ENCODE measurements around the gene MEGF6.

The MEGF6 gene

GRCh38 chr1:3541936-3542335 is 69.4 kb downstream of the MEGF6 start:
- Histone ChIP-seq H2AFZ (ENCODE audit: low read depth, low read length) (no peak overlapping the region), H2BK120ac (ENCODE audit: low read depth, low read length) (no peak overlapping the region), H3K36me3 (ENCODE audit: control insufficient read depth in 1 of 2, insufficient read depth in 2 of 2, low read depth in 1 of 2, low read length in 2 of 2) (peaks cover 0 to 6% of the 10 kb centered on the region in 2 experiments), H4K8ac (ENCODE audit: low read length) (no peak overlapping the region), H3K14ac (ENCODE audit: low read length in 2 of 2) (no peak overlapping the region), H3K9me3 (ENCODE audit: control insufficient read depth, low read length) (no peaks in the 10 kb centered on the region), H4K91ac (ENCODE audit: low read length) (no peak overlapping the region), H3K4ac (ENCODE audit: low read depth in 1 of 2, low read length in 2 of 2) (no peak overlapping the region), H3K9ac (ENCODE audit: low read length) (no peak overlapping the region), H3K4me1 (ENCODE audit: control insufficient read depth, insufficient read depth, low read depth, low read length) (peaks cover 38% of the 10 kb centered on the region), H3K27ac (ENCODE audit: low read length, poor library complexity, severe bottlenecking) (no peak overlapping the region), H2BK5ac (ENCODE audit: low read depth, low read length, poor library complexity, severe bottlenecking) (no peak overlapping the region), H3K4me3 (ENCODE audit: insufficient read depth in 1 of 2, low read depth in 1 of 2, low read length in 2 of 2) (no peak overlapping the region), H2BK12ac (ENCODE audit: low read length in 2 of 2) (no peak overlapping the region), H3K23ac (ENCODE audit: low read length in 2 of 2) (no peak overlapping the region), H3K4me2 (ENCODE audit: low read length, poor library complexity, severe bottlenecking) (no peak overlapping the region), H2AK5ac (ENCODE audit: low read length, severe bottlenecking) (no peak overlapping the region), H2BK15ac (ENCODE audit: low read depth, poor library complexity, severe bottlenecking) (no peak overlapping the region), H3K79me1 (replicated peaks; ENCODE audit: low read length, poor library complexity, severe bottlenecking) (no peaks in the 10 kb centered on the region), H3K27me3 (ENCODE audit: control insufficient read depth in 1 of 2, insufficient read depth in 1 of 2, low read length in 2 of 2) (peaks cover 0 to 65% of the 10 kb centered on the region in 2 experiments), H3K18ac (ENCODE audit: low read depth in 1 of 2, low read length in 2 of 2) (no peak overlapping the region)
- WGBS = 52% methylated on average over 18 of the region's 18 CpGs
- DNase-seq = no peak

- no peak overlapping the region for H3K14ac ChIP-seq (ENCODE audit: low read length in 2 of 2)
- H3K36me3 ChIP-seq (ENCODE audit: control insufficient read depth in 1 of 2, insufficient read depth in 2 of 2, low read depth in 1 of 2, low read length in 2 of 2) = peaks cover 0 to 6% of the 10 kb centered on the region in 2 experiments
- no peak overlapping the region for H2AFZ ChIP-seq (ENCODE audit: low read depth, low read length)
- H3K4me1 ChIP-seq (ENCODE audit: control insufficient read depth, insufficient read depth, low read depth, low read length) = peaks cover 37% of the 10 kb centered on the region
- H3K27me3 ChIP-seq (ENCODE audit: control insufficient read depth in 1 of 2, insufficient read depth in 1 of 2, low read length in 2 of 2) = peaks cover 0 to 69% of the 10 kb centered on the region in 2 experiments
- H3K27ac ChIP-seq (ENCODE audit: low read length, poor library complexity, severe bottlenecking) = no peak overlapping the region
- H2BK12ac ChIP-seq (ENCODE audit: low read length in 2 of 2) = no peak overlapping the region
- no peak overlapping the region for H3K4me2 ChIP-seq (ENCODE audit: low read length, poor library complexity, severe bottlenecking)
- no peak for DNase-seq
- H3K4ac ChIP-seq (ENCODE audit: low read depth in 1 of 2, low read length in 2 of 2) = no peak overlapping the region
- no peak overlapping the region for H2BK5ac ChIP-seq (ENCODE audit: low read depth, low read length, poor library complexity, severe bottlenecking)
- H3K4me3 ChIP-seq (ENCODE audit: insufficient read depth in 1 of 2, low read depth in 1 of 2, low read length in 2 of 2) = no peak overlapping the region
- H3K79me1 ChIP-seq (replicated peaks; ENCODE audit: low read length, poor library complexity, severe bottlenecking) = no peaks in the 10 kb centered on the region
- 92% methylated on average over 12 of the region's 16 CpGs for WGBS
- no peak overlapping the region for H2AK5ac ChIP-seq (ENCODE audit: low read length, severe bottlenecking)
- H4K91ac ChIP-seq (ENCODE audit: low read length) = no peak overlapping the region
- H2BK120ac ChIP-seq (ENCODE audit: low read depth, low read length) = no peak overlapping the region
- H3K18ac ChIP-seq (ENCODE audit: low read depth in 1 of 2, low read length in 2 of 2) = no peak overlapping the region
- H3K9me3 ChIP-seq (ENCODE audit: control insufficient read depth, low read length) = no peaks in the 10 kb centered on the region
- H2BK15ac ChIP-seq (ENCODE audit: low read depth, poor library complexity, severe bottlenecking) = no peak overlapping the region
- no peak overlapping the region for H4K8ac ChIP-seq (ENCODE audit: low read length)
- H3K9ac ChIP-seq (ENCODE audit: low read length) = no peak overlapping the region
- H3K23ac ChIP-seq (ENCODE audit: low read length in 2 of 2) = no peak overlapping the region
These were observed 69.8 kb downstream of the MEGF6 start for GRCh38 chr1:3541465-3541864.

- Histone ChIP-seq H2BK5ac (ENCODE audit: low read depth, low read length, poor library complexity, severe bottlenecking) (no peak overlapping the region), H3K27ac (ENCODE audit: low read length, poor library complexity, severe bottlenecking) (no peak overlapping the region), H4K91ac (ENCODE audit: low read length) (no peak overlapping the region), H3K4me3 (ENCODE audit: insufficient read depth in 1 of 2, low read depth in 1 of 2, low read length in 2 of 2) (no peak overlapping the region), H2AFZ (ENCODE audit: low read depth, low read length) (no peak overlapping the region), H3K4me1 (ENCODE audit: control insufficient read depth, insufficient read depth, low read depth, low read length) (peaks cover 32% of the 10 kb centered on the region), H3K14ac (ENCODE audit: low read length in 2 of 2) (no peak overlapping the region), H2BK120ac (ENCODE audit: low read depth, low read length) (no peak overlapping the region), H2BK12ac (ENCODE audit: low read length in 2 of 2) (no peak overlapping the region), H3K23ac (ENCODE audit: low read length in 2 of 2) (no peak overlapping the region), H3K27me3 (ENCODE audit: control insufficient read depth in 1 of 2, insufficient read depth in 1 of 2, low read length in 2 of 2) (peaks cover 0 to 68% of the 10 kb centered on the region in 2 experiments), H4K8ac (ENCODE audit: low read length) (no peak overlapping the region), H2BK15ac (ENCODE audit: low read depth, poor library complexity, severe bottlenecking) (no peak overlapping the region), H3K79me1 (replicated peaks; ENCODE audit: low read length, poor library complexity, severe bottlenecking) (no peaks in the 10 kb centered on the region), H3K9ac (ENCODE audit: low read length) (no peak overlapping the region), H2AK5ac (ENCODE audit: low read length, severe bottlenecking) (no peak overlapping the region), H3K18ac (ENCODE audit: low read depth in 1 of 2, low read length in 2 of 2) (no peak overlapping the region), H3K36me3 (ENCODE audit: control insufficient read depth in 1 of 2, insufficient read depth in 2 of 2, low read depth in 1 of 2, low read length in 2 of 2) (peaks cover 0 to 6% of the 10 kb centered on the region in 2 experiments), H3K9me3 (ENCODE audit: control insufficient read depth, low read length) (no peaks in the 10 kb centered on the region), H3K4me2 (ENCODE audit: low read length, poor library complexity, severe bottlenecking) (no peak overlapping the region), H3K4ac (ENCODE audit: low read depth in 1 of 2, low read length in 2 of 2) (no peak overlapping the region)
- no peak for DNase-seq
- WGBS = 89% methylated on average over 13 of the region's 13 CpGs
These were observed 70.4 kb downstream of the MEGF6 start for GRCh38 chr1:3540876-3541275.

GRCh38 chr1:3539707-3540425 is 71.4 kb downstream of the MEGF6 start:
- no peak overlapping the region for H3K14ac ChIP-seq (ENCODE audit: low read length in 2 of 2)

More at GRCh38 chr1:3539707-3540425, 71.4 kb downstream of the MEGF6 start:
- no peak overlapping the region for H3K4me3 ChIP-seq (ENCODE audit: insufficient read depth in 1 of 2, low read depth in 1 of 2, low read length in 2 of 2)
- H3K4me1 ChIP-seq (ENCODE audit: control insufficient read depth, insufficient read depth, low read depth, low read length) = peaks cover 27% of the 10 kb centered on the region
- H2BK120ac ChIP-seq (ENCODE audit: low read depth, low read length) = no peak overlapping the region
- no peak overlapping the region for H3K23ac ChIP-seq (ENCODE audit: low read length in 2 of 2)
- peaks cover 0 to 68% of the 10 kb centered on the region in 2 experiments for H3K27me3 ChIP-seq (ENCODE audit: control insufficient read depth in 1 of 2, insufficient read depth in 1 of 2, low read length in 2 of 2)
- no peaks in the 10 kb centered on the region for H3K9me3 ChIP-seq (ENCODE audit: control insufficient read depth, low read length)
- H2BK15ac ChIP-seq (ENCODE audit: low read depth, poor library complexity, severe bottlenecking) = peak overlapping the region; percentile 57
- H3K18ac ChIP-seq (ENCODE audit: low read depth in 1 of 2, low read length in 2 of 2) = no peak overlapping the region
- 84% methylated on average over 24 of the region's 24 CpGs for WGBS
- DNase-seq = no peak
- no peak overlapping the region for H3K4ac ChIP-seq (ENCODE audit: low read depth in 1 of 2, low read length in 2 of 2)
- H3K36me3 ChIP-seq (ENCODE audit: control insufficient read depth in 1 of 2, insufficient read depth in 2 of 2, low read depth in 1 of 2, low read length in 2 of 2) = peaks cover 0 to 6% of the 10 kb centered on the region in 2 experiments
- H2BK12ac ChIP-seq (ENCODE audit: low read length in 2 of 2) = no peak overlapping the region
- H3K79me1 ChIP-seq (replicated peaks; ENCODE audit: low read length, poor library complexity, severe bottlenecking) = no peaks in the 10 kb centered on the region
- no peak overlapping the region for H3K4me2 ChIP-seq (ENCODE audit: low read length, poor library complexity, severe bottlenecking)
- no peak overlapping the region for H4K8ac ChIP-seq (ENCODE audit: low read length)
- H2AFZ ChIP-seq (ENCODE audit: low read depth, low read length) = no peak overlapping the region
- H3K27ac ChIP-seq (ENCODE audit: low read length, poor library complexity, severe bottlenecking) = no peak overlapping the region
- no peak overlapping the region for H3K9ac ChIP-seq (ENCODE audit: low read length)
- no peak overlapping the region for H2BK5ac ChIP-seq (ENCODE audit: low read depth, low read length, poor library complexity, severe bottlenecking)
- H4K91ac ChIP-seq (ENCODE audit: low read length) = no peak overlapping the region
- no peak overlapping the region for H2AK5ac ChIP-seq (ENCODE audit: low read length, severe bottlenecking)
